Epithelial cell of esophagus (primary cell): Measurements from ENCODE around the gene HEXD.

ENCODE experiments used
- DNase-seq: peaks from one replicate; pipeline ENCODE4 v3.0.0; 2010; ENCODE audit warnings: low read depth
- H3K4me3 ChIP-seq: 2 replicates; pipeline ENCODE4 v1.5.1; 2011; ENCODE audit warnings: mild to moderate bottlenecking, low read length, control low read depth
- CTCF ChIP-seq: IDR thresholded peaks from 2 replicates; pipeline ENCODE4 v1.5.1; 2011; ENCODE audit warnings: low read depth, mild to moderate bottlenecking, low read length, control low read depth, inconsistent platforms; ENCODE audit not compliant: insufficient read depth; ENCODE audit errors: missing control alignments

The HEXD gene

GRCh38 chr17:82489851-82490511 is 71.8 kb downstream of the HEXD start:
- H3K4me3 ChIP-seq, result no peak overlapping the region
- no peak for DNase-seq
- TF ChIP-seq CTCF, result no peak

GRCh38 chr17:82490512-82491195 is 72.5 kb downstream of the HEXD start:
- H3K4me3 ChIP-seq, result no peak overlapping the region
- DNase-seq, result no peak
- TF ChIP-seq CTCF, result no peak

GRCh38 chr17:82491196-82491530 is 73.0 kb downstream of the HEXD start:
- TF ChIP-seq CTCF, result no peak
- no peak overlapping the region for H3K4me3 ChIP-seq
- no peak for DNase-seq

GRCh38 chr17:82491533-82491932 is 73.4 kb downstream of the HEXD start:
- no peak for DNase-seq
- no peak overlapping the region for H3K4me3 ChIP-seq
- TF ChIP-seq CTCF, result no peak
